Activated CD4-positive, alpha-beta T cell treated with anti-CD3 and anti-CD28 coated beads for 1 hour (primary cell): ENCODE measurements around the gene URM1.
"Not testable (repeated sequence)": the region's sequence is repeated elsewhere in the genome, so short reads cannot be mapped to it uniquely, and the experiment has no call there.

Experiments
- DNase-seq: peaks from one replicate; pipeline ENCODE4 v3.0.0-alpha.2; 2020

URM1 gene

DNA sequence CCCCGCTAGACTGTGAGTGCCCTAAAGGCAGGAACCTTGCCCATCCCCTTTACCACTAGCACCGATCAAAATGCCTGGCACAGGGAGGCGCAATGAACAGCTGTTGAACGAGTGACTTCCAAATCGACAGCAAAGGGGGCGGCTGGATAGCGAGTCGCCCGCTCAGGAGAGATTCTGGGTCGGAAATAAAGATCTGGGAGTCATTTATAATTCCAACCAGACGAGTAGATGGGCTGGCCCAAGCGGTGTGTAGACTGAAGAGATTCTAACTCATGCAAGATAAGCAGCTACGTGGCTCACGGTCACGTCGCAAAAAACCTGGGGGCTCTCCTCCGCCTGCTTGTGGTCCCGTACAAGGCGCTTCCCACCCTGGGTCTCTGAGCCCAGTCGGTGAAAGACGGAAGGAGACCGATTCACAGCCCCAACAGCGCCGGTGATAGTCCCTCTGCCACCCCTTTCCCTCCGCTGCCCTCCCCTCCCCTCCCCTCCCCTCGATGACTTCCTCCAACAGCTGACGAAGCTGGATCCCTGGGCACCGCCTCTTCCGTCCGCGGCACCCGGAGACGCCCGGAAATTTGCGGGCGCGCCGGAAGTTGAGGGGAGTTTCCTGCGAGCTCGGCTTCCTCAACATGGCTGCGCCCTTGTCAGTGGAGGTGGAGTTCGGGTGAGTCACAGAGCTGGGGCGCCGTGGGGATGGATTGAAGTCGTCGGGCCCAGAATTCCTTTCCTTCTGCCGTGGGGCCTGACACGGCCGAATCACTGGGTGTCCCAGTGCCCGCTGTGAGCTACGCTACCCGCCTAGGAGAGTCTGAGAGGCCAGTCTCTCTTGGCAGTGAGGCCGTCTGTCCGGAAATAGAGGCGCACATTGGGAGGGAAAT is at the start of gene URM1:
Gene URM1 (plus strand): TSS at position 623 of the 878 bp plus-strand sequence. CDS start 7 bp downstream, at position 630.
- DNase-seq: peak; percentile 94

GRCh38 chr9:128321879-128322403 is 49.2 kb upstream of the URM1 start:
- DNase-seq: no peak

GRCh38 chr9:128322404-128323211 is 48.6 kb upstream of the URM1 start, which contains the start of the genes COQ4 and TRUB2:
COQ4 (plus strand) TSS chr9:128322839; CDS start chr9:128322859, 20 bp downstream.
TRUB2 (minus strand) TSS chr9:128322447; CDS start chr9:128322408, 39 bp downstream.
- DNase-seq: peak; percentile 87

DNA sequence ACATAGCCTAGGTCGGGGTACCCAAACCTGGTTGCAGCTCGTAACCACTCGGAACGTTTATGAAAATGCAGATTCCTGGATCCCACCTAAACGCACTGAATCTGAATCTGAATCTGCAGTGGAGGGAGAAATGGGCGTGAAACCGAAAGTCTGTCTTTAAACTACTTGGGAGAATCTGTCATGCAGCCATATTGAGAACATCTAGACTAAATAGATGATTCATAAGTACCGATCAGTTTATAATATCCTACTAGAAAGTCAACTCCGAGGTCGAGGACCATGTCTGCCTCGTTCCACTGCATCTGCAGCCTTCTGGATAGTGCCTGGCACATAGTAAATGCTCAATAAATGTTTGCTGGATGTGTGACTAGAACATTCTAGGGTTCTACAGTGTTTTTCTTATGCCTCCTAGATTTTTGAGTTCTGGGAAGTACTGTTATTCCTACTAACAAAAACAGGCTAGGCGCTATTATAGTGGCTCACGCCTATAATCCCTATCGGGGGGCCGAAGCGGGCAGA is 47.9 kb upstream of the URM1 start:
- DNase-seq: no peak

GRCh38 chr9:128323791-128324190 is 47.4 kb upstream of the URM1 start:
- no peak for DNase-seq

- no peak for DNase-seq
These were observed 46.8 kb upstream of the URM1 start for GRCh38 chr9:128324401-128324800.

- no peak for DNase-seq
These were observed 45.5 kb upstream of the URM1 start for GRCh38 chr9:128325629-128326028.

GRCh38 chr9:128333451-128333869 is 37.7 kb upstream of the URM1 start:
- no peak for DNase-seq

- no peak for DNase-seq
These were observed 36.0 kb upstream of the URM1 start for GRCh38 chr9:128335161-128335560.

GRCh38 chr9:128335914-128336313 is 35.3 kb upstream of the URM1 start:
- DNase-seq: no peak

GRCh38 chr9:128337936-128338335 is 33.2 kb upstream of the URM1 start:
- DNase-seq: no peak

GRCh38 chr9:128338852-128339614 is 32.1 kb upstream of the URM1 start:
- not testable (repeated sequence) for DNase-seq

DNA sequence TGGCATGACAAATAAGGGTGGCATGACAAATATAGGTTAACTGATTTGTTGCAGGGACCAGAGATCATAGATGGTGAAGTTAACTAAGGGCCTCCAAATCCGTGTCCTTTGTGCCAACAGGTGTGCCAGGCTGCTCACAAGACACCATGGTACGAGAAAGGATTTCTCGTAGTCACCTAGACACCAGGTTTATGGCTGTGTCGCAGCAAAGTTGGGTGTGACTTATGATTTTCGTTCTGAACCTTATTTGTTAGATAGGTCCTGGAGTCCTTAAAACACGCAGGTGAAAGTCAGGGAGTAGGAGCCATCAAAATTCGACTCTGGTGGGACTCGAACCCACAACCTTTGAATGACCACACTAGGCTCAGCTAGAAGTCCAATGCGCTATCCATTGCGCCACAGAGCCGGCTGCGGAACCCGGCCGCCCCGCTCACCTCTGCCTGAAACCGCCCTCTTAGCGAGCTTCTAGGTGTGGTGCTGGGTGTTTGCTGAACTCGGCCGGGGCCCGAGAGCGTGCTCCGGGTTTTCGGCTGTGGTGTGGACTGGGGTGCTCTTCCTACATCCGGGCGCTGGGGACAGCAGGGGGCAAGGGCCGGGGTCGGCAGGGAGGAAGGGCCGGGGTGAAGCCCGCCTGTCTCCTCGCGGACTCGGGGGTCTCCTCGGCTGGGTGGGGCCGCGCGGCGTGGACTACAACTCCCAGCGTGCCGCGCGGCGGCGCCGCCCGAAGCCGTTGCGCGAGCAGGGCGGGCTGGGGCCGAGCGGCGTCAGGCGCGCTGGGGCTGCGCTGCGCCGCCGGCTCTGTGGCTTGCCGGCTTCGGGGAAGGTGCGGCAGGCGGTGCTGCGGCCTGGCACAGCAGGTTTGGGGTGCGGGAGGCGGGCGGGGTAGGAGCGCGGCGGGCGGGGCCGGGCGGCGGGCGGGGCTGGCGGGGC is 31.1 kb upstream of the URM1 start, which contains the start of gene SLC27A4:
Gene SLC27A4 (plus strand): TSS at position 767 of the 930 bp plus-strand sequence. CDS start 2,606 bp downstream, outside the sequence.
- DNase-seq: peak; percentile 76

- no peak for DNase-seq
These were observed 30.3 kb upstream of the URM1 start for GRCh38 chr9:128340691-128341434.

GRCh38 chr9:128341435-128341849 is 29.7 kb upstream of the URM1 start:
- DNase-seq: peak; percentile 50

DNA sequence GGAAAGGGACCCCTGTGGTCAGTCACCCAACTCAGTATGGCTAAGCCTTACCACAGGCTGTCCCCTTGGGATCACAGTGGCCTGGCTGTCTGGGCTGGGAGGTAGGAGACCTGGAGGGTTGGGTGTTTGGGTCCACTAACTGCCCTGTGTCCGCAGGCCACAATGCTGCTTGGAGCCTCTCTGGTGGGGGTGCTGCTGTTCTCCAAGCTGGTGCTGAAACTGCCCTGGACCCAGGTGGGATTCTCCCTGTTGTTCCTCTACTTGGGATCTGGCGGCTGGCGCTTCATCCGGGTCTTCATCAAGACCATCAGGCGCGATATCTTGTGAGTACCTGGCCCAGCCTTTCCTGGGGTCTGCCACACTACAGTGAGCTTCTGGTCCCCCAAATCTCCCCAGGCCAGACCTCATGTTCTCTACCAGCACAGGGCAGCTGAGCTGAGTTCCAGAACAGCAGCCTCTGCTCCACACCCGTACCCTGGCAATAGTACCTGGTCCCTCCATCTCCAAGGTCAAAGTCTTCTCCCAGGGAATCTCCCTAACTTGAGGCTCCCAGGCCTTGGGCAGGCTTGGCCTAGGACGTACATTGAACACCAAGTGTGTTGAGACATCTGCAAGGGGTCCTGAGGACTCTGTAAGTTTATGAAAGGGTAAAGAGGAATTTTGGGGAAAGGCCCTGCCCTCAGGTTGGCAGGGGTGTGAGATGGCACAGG is 28.0 kb upstream of the URM1 start:
- DNase-seq: no peak

DNA sequence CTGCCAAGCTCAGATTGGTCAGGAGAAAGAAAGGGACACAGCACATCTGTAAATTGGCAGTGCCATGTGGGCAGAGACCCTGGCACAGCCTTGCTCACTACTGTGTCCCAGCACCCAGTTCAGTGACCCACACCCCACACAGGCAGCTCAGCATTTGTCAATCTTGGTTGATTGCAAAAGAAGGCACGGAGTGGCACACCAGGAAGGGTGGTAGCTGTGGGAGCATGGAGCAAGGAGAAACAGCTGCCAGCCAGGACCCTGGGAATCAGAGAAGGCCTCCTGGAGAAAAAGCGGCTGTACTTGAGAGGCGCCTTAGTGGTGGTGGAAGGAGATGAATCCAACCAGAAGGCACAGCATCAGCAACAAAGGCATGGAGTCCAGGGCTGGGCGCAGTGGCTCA is 27.3 kb upstream of the URM1 start:
- no peak for DNase-seq

DNA sequence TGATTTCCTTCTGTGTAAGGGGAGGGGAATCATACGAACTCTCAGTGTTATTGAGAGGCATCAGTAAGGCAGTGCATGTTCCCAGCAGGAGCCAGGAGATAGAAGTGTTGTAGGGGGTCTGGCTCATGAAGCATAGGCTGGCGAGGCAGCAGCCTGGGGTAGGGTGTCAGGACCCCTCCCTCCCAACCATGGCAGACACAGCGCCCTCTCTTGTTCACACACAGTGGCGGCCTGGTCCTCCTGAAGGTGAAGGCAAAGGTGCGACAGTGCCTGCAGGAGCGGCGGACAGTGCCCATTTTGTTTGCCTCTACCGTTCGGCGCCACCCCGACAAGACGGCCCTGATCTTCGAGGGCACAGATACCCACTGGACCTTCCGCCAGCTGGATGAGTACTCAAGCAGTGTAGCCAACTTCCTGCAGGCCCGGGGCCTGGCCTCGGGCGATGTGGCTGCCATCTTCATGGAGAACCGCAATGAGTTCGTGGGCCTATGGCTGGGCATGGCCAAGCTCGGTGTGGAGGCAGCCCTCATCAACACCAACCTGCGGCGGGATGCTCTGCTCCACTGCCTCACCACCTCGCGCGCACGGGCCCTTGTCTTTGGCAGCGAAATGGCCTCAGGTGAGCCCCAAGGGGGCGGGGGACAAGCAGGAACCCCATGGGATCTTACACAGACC is 26.1 kb upstream of the URM1 start:
- no peak for DNase-seq

DNA sequence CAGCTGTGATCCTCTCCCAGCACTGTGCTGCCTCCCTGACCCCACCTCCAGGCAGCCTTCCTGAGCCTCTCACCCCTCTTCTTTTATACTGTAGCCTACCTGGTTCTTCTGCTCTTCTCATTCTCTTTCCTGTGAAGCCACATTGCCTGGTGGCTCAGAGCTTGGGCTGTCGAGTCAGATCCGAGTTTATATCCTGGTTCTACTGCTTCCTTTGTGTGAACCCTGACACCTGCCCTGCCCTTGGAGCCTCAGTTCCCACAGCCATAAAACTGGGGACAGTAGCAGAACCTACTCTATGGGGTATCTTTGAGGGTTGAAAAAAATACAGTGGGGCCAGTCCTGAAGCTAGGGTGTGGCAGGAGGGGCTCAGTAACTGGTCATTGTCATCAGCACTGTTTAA is 22.0 kb upstream of the URM1 start:
- DNase-seq: no peak
